GM18867 (cell line): Measurements from ENCODE around the gene NR4A1.

ENCODE experiments used
- ATAC-seq: cut with Tn5 transposase; IDR thresholded peaks from one replicate; pipeline ENCODE4 v1.9.1; 2021; ENCODE audit warnings: mild to moderate bottlenecking, moderate library complexity; ENCODE audit not compliant: unreplicated experiment

The NR4A1 gene

DNA sequence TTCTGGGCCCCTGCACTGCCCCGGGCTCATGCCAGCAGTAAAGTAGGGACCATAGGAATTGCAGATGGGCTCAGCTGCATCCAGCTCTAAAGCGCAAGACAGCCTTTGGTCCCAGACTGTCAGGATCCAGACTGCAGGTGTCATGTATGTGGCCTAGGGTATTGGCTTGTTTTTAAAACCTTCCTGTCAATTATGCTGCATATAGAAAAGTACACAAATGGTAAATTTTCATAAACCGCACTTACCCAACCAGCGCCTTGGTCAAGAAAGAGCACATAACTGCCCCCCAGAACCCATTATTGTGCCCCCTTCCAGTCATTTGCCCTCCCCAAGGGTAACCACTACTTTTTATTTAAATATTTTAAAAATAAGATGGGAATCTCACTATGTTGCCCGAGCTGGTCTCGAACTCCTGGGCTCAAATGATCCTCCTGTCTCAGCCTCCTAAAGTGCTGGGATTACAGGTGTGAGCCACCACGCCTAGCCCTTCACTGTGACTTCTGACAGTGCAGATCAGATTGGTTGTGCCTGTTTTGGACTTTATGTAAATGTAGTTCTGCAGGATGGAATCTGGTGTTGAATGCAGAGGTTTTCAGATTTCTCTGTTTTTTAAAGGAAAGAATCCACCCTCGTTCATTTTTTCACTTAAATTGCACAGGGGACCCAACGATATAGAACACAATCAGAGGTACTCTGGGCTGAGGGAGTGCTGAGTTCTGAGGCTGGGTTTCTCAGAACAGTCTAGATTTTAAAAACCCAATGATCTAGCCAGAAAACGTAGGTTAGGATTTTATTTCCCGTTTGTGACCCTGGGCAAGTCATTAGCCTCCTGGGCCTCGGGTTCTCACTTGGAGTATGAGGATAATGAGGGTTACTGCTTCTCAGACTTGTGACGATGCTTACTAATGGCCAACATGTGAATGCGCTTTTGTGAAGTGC is 6.7 kb downstream of the NR4A1 start:
- ATAC-seq: no peak

DNA sequence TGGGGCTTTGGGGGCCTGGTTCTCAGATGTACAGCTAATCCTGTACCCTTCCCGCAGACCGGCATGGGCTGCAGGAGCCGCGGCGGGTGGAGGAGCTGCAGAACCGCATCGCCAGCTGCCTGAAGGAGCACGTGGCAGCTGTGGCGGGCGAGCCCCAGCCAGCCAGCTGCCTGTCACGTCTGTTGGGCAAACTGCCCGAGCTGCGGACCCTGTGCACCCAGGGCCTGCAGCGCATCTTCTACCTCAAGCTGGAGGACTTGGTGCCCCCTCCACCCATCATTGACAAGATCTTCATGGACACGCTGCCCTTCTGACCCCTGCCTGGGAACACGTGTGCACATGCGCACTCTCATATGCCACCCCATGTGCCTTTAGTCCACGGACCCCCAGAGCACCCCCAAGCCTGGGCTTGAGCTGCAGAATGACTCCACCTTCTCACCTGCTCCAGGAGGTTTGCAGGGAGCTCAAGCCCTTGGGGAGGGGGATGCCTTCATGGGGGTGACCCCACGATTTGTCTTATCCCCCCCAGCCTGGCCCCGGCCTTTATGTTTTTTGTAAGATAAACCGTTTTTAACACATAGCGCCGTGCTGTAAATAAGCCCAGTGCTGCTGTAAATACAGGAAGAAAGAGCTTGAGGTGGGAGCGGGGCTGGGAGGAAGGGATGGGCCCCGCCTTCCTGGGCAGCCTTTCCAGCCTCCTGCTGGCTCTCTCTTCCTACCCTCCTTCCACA is 7.6 kb downstream of the NR4A1 start:
- ATAC-seq: no peak

GRCh38 chr12:52059582-52060497 is 8.6 kb downstream of the NR4A1 start:
- ATAC-seq: no peak

DNA sequence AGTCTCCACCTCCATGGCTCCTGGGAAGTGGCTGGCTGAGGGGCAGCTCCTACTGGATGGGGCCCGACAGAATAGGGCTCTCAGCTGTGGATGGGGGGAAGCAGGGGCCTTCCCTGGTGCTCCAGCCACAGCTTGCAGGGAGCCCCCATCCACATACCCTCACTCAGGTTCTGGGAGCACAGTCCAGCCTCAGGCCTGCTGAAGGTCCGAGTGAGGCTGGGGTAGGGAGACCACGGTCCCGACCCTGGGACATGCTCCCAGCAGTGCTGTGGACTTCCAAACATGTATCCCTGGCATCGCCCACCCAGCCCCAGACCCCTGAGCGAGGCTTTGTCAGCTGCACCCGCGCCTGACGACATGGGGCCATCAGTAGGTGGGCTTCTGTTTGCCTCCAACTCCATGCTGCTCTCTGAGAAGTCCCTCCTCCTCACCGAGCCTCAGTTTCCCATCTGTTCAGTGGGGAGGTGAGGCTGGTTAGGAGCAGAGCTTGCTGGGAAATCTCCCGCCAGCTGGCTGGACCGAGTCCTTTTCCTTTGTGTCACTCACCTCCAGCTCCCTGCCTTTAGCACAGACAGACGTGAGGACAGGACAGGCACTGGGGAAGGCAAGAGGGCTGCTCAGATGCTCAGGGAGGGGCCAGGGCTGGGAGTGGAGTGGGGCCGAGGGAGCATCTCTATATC is 9.4 kb downstream of the NR4A1 start:
- ATAC-seq: no peak

GRCh38 chr12:52061470-52062166 is 10.4 kb downstream of the NR4A1 start:
- no peak for ATAC-seq

DNA sequence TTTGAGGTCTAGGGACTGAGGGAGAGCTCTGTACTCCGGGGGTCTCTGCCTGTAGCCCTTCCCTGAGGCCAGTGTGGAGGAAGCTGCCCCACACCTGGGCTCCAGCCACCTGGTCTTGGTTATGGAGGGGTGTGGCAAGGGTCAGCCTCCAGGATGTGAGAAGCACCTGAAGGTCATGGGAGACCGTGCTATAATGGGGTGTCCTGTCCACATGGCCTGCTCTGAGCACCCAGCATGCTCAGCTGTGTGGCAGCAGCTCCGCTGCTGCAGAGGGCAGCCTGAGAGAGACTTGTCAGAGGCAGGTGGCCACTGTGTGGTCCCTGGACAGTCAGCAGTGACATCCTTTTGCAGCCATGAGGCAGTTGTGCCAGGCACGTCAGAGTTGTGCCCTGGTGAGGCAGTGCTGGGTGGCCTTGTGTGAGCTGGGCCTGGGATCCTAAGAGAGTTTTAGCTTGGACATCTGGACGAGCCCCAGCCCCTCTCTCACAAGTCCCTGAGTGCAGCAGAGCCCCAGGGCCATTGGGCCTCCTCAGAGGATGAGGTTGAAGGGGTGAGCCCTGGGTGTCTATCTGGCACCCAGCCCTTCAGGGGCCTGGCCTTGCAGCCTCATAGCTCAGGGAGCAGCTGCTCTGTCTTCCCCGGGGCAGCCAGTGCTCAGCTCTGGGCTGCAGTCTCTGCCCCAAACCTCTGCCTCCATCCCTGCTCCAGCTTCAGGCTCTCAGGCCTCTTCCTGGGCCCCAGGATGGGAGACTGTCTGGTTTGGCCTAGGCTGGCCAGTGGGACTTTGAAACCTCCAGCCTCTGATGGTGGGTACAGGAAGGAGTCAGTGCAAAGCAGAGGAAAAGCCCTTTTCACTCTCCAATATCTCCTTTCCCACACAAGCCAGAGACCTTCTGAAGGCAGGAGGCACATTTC is 11.2 kb downstream of the NR4A1 start:
- no peak for ATAC-seq

- ATAC-seq: no peak
These were observed 12.1 kb downstream of the NR4A1 start for GRCh38 chr12:52063082-52063924.

GRCh38 chr12:52063981-52064649 is 12.9 kb downstream of the NR4A1 start:
- ATAC-seq: no peak

GRCh38 chr12:52066346-52067080 is 15.3 kb downstream of the NR4A1 start:
- ATAC-seq: no peak

GRCh38 chr12:52067081-52067374 is 15.8 kb downstream of the NR4A1 start:
- no peak for ATAC-seq

DNA sequence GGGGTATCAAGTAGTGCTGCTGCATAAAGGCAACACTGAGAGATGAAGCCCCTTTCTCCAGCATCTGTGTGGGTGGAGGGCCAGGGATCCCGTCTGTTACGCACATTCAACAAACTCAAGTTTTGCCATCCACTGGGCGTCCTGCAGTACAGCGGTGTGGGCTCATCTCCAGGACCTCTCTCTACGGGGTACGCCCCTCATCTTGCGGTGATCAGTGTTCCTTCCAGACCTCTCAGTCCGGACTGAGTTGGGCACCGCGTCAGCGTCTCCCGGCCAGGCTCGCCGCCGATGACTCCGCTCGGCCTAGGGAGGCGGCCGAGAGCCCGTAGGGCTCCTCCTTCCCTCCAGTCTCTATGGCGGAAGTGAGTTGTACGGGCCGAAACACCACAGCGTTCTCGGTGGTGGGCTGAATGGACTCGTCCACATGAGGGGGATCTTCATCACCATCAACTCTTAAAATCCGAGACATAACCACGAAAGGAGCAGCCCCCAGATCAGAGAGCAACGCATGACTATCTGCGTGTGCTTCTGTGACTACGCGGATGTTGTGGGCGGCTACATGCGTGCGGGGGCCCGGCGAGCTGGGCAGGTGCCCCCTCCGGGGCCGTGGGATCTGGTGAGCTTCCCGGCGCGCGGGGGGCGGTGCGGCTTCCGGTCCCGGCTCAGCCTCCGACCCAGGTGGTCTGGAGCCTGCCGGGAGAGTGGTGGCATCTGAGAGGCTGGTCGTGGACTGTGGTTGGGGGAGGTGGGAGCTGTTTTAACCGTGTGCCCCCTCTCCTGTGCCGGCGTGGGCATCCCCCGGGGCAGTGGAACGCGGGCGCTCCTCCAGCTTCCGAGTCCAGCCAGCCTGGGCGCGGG is 18.3 kb downstream of the NR4A1 start, which contains the start of gene ATG101:
Gene ATG101 (plus strand): TSS at position 652 of the 858 bp plus-strand sequence. CDS start 3,673 bp downstream, outside the sequence.
- peak; percentile 96 for ATAC-seq

DNA sequence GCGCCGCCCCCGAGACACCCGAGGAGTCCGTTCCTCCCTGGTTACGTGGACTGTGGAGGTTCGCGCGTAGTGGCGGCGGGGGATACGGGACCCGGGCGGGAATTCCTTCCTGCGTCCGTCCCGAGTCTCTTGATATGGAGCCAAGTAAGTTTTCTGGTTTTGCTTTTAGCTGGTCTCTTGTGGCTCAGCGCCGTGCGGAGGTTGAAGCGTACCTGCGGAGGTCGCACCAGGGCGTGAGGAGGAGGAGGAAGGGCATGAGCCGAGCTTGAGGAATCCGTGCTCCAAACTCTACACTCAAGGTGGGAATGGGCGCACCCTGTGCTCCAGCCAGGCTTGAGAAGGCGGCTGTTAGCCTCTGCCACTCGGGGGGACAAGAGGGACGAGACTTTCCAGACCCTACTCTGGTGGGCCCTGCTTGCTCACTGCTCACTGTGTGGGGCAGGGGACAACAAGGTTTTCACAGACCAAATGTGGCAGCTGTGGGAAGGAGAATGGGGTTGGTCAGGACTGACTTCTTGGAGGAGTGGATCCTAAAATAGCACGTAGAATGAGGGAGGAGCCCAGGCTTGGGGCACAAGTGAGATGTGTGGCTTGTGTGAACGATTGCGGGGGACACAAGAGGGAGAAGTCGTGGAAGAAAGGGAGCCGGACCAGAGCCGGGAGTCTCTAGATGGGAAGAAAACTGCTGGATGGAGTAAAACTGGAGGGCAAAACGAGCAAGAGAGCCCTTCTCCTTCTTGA is 19.1 kb downstream of the NR4A1 start:
- ATAC-seq: peak; percentile 30

DNA sequence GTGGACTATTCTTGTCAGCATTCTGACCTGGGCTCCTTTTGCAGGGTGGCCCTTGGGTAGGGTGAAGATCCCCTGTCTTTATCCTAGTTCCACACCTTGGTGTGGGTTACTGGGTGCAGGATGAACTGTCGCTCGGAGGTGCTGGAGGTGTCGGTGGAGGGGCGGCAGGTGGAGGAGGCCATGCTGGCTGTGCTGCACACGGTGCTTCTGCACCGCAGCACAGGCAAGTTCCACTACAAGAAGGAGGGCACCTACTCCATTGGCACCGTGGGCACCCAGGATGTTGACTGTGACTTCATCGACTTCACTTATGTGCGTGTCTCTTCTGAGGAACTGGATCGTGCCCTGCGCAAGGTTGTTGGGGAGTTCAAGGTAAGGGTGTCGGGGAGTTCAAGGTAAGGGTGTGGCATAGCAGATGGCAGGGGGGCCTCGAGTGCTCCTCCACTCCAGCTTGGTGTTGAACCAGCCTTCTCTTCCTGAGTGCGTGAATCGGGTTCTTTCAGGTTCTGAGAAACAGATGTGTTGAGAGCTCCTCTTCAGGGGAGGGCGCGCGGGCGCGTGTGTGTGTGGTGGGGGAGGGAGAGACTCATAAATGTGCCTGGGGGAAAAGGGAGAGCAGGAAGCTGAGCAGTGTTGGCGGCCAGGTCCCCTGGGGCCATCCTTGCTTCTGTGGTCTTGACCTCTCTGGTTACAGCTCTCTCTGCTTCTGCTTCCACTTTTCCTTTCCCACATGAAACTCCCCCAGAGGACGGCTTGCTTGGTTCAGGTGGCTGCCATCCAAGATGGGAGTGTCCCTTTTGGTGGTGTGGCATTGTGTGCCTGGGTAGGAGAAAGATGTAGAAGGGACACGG is 22.5 kb downstream of the NR4A1 start:
- no peak for ATAC-seq
